NCI-H1436 (cell line): ENCODE measurements around the gene PROK2.

Experiments
- DNase-seq: peaks from one replicate; lab custom pipeline; 2025; lab: John Stamatoyannopoulos, UW

The PROK2 gene, protein sequence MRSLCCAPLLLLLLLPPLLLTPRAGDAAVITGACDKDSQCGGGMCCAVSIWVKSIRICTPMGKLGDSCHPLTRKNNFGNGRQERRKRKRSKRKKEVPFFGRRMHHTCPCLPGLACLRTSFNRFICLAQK

DNA sequence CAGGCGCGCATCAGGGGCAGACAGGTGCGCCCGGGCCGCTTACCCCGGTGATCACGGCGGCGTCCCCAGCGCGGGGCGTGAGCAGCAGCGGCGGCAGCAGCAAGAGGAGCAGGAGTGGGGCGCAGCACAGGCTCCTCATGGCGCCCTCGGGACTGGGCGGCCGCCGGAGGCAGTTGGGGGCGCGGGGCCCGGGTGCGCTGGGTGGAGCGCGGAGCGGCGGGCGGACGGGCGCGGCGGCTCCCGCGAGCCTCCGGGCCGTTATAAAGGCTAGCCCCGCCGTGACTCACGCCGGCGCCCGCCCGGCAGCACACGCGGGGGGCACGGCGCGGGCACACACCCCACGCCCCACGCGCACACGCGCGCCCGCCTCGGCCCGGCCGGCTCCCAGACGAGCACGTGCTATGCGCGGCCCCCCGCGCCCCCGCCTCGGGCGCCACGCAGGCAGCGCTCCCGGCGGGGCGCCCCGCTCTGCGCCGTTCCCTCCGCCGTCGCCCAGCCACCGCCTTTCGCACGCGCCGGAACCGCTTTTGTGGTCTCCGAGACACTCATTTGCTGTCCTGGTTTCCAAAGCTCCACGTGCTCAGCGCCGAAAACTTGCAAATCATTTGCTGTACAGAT lies at the start of gene PROK2:
Gene PROK2 (minus strand): TSS at position 235 of the 618 bp plus-strand sequence. CDS start 96 bp downstream, at position 139.
- DNase-seq = no peak

GRCh38 chr3:71831599-71831998 lies 46.7 kb upstream of the PROK2 start:
- no peak for DNase-seq

DNA sequence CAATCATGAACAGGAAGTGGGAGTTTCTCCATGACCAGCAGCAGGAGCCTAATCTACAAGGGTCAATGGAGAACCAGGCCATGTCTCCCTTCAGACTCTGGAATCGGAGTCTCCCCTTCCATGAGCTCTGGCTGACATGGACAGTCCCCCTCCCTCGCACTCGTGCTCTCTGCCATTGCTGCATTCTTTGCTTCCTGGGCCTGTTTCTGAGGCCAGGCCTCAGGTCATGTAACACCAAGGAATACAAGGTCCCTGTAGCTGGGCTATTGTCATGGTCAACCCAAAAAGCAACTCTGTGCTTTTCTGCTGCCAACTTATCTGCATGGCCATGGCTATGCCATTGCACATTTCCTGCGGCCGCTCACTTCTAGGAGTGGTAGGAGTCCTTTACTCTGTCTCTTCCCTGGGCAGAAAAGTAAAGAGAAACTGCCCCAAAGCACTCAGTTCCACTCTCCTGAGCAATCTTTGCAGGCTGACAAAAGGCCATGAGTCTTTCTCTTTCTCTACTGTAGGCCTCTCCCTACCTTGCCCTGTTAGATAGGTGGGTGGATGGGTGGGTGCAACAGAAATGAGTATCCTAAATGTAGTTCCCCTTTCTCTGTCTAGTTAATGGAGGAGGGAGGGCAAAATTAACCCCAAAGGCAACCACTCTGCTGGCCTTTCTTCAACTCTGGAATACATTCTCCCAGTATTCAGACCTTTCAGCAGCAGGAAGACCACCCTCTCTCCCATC lies 40.8 kb upstream of the PROK2 start:
- no peak for DNase-seq

DNA sequence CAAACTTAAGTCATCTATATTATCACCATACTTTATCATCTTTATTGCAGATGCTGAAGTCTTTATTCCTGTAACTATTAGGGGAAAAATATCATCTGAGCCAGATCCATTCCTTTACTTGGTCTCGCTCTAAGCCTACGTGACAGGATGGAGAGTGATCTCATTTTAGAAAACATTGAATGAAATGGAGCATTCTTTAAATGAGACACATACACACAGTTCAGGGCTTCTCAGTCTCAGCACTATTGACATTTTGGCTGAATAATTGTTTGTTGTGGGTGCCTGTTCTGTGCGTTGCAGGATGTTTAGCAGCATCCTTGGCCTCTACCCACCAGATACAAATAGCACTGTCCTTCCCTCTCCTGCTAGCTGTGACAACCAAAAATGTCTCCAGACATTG lies 36.2 kb upstream of the PROK2 start:
- no peak for DNase-seq

DNA sequence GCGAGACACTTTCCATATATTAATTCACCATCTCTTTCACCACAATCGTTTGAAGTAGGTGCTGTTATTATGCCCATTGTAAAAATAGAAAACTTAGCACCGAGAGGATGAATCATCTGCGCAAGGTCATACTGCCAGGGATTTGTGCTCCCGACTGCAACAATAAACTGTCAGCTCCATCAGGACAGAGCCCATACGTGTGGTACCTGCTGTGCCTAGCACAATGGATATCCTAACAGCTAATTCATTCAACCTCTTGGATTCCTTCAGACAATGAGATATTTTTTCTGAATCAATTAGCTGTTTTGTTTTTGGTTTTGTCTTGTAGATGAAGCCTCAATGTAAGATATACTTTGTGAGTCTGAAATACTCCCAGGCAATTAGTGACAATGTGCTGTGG lies 32.3 kb upstream of the PROK2 start:
- DNase-seq = no peak

GRCh38 chr3:71816767-71817156 lies 31.8 kb upstream of the PROK2 start:
- no peak for DNase-seq

DNA sequence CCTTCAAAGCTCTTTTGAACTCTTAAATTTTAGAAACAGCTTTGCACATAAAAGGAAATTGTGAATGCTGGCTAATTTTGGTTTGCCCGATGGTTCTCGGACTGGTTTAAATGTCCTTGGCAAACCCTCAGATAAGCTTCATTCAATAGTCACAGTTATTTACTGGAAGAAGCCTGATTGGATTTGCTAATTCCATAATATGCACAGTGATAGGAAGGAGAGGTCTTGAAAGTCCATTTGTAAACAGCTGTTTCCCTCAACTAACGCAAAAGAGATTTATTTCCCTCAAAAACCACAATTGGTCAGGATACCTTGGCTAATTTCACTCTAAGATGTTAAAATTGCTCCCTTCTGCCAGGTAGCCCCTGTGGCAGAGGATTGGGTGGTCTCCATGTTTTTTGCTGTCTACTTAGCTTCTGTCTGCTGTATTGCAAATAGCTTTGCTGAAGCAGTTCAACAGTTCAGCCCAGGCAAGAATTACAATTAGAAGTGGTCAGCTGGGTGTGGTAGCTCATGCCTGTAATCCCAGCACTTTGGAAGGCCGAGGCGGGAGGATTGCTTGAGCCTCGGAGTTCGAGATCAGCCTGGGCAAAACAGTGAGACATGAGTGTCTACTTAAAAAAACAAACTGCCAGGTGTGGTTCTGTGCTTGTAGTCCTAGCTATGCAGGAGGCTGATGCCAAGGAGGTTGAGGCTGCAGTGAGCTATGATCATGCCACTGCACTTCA lies 30.6 kb upstream of the PROK2 start:
- DNase-seq = no peak

GRCh38 chr3:71813704-71814103 lies 28.8 kb upstream of the PROK2 start:
- DNase-seq = no peak

- DNase-seq = no peak
Measured at GRCh38 chr3:71813073-71813472, 28.1 kb upstream of the PROK2 start.

- DNase-seq = no peak
Measured at GRCh38 chr3:71810056-71810455, 25.1 kb upstream of the PROK2 start.

DNA sequence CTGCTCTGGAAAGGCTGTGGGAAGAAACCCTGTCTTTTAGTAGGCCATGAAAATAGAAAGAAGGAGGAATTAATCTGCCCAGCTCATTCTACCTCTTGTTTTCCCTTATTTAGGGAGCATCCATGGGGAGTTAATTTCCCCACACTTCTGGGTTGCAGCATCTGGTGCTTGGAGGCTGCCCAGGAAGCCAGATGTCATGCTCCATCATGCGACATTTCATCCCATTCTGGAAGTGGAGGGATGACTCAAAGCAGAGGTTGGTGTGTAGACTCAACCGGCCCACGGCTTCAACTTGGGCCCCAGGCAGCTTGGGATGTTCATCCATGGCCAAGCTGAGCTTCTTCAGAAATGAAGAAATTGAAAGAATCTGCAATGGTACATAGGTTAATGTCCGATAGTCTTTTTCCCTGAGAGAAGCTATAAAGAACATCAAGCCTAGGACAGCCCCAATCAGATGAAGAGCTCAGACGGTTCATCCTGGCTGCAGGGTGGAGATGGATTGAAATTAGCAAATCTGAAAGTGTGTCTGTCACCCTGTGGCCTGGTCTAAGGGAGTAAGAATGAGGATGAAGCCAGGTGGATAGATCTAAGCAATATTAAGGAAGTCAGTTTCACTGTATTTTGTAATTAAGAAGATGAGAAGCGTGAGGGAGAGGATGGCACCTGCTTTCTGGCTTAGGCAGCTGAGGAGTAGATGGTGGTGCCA lies 24.5 kb upstream of the PROK2 start:
- DNase-seq = no peak

GRCh38 chr3:71806736-71807135 lies 21.8 kb upstream of the PROK2 start:
- DNase-seq = no peak

- DNase-seq = no peak
Measured at GRCh38 chr3:71805691-71806090, 20.7 kb upstream of the PROK2 start.

- no peak for DNase-seq
Measured at GRCh38 chr3:71805199-71805598, 20.3 kb upstream of the PROK2 start.

- no peak for DNase-seq
Measured at GRCh38 chr3:71803248-71803647, 18.3 kb upstream of the PROK2 start.

DNA sequence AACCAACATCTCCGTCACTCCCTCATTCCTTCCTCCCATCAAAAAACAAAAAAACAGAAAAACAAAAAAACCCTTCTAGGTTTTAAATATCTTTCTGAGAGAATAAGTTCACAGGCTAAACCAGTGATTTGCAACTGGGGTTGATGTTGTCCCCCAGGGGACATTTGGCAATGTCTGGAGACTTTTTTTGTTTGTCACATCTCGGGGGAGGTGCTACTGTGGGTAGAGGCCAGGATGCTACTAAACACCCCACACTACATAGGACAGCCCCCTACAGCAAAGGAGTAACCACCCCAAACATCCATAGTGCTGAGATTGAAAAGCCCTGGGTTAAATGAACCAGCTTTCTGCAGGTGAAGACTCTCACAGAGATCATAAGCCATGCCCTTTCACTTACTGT lies 17.0 kb upstream of the PROK2 start:
- no peak for DNase-seq

DNA sequence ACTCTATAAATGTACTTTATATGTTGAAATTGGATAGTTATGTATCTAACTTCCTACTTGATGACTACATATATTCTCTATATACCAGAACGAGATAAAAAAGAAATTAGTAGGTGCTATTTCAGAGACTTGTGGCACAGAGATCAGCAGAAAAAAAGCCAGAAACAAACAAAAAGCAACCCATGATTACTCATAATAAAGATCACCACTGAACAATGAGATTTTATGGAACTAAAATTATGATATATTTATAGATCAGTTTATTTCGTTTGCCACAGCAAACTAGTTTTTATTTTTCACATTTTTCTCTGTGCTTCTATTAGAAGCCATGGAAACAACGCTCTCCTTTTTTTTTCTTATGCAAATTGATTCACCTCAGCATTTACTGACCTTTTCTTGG lies 15.1 kb upstream of the PROK2 start:
- no peak for DNase-seq

DNA sequence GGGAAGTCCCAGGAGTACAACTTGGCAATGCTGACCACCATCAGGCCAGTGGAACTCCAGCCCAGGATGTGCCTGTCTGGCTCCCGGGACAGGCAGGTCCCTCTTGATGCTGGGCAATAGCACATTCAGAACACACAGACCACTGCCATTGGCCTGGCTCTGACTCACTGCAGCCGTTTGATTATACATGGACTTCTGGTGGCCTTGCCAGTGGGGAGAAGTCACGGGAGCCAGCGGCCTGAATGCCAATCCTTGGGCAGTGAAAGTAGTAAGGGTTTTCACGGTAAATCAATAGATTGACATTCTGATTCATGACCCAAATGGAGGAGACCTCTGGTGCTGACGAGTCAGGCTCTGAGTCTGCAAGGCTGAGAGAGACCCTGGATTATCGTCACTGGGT lies 12.5 kb upstream of the PROK2 start:
- no peak for DNase-seq

- no peak for DNase-seq
Measured at GRCh38 chr3:71796290-71796689, 11.3 kb upstream of the PROK2 start.

- no peak for DNase-seq
Measured at GRCh38 chr3:71791634-71792033, 6.7 kb upstream of the PROK2 start.

DNA sequence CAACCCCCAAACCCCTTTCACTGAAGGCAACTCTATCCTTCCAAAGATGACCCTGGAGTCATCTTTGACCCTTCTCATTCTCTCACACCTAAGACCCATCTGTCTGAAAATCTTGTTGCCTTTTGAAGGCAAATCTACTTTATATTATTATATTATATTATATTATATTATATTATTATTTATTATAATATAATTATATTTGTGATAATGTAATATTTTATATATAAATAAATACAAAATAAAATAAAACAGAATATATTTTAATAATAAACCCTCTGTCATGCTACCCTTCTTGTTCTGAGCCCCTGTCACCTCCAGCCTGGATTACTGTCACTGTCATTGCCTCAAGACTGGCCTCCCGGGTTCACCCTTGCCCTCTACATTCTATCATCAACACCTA lies 5.0 kb upstream of the PROK2 start:
- no peak for DNase-seq

DNA sequence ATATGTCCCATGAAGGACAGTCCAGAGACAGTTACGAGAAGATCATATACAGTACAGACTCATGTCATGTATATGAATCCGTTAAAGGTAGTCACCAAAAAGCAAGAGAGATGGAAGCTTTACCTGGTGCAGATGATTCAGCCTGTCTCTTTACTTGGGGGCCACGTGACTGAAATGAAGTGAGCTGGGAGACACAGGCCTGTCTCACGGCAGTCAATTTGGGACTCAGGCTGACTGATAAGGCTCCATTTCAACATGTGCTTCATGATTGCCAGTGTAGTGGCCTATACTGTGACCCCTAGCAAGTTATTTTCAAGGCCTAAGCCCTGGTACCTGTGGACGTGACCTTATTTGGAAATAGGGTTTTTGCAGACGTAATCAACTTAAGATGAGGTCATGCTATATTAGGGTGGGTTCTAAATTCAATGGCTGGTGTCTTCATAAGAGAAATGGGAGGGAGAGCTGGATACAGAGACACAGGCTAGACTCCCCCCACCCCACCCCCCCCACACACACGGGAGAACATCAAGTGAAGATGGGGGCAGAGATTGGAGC lies 3.0 kb upstream of the PROK2 start:
- no peak for DNase-seq
